HEK293T (cell line): ENCODE data around the gene CASP9.

Experiments used
- CTCF ChIA-PET: fragments of 350-600 bp; formaldehyde crosslinking; extraction: SDS; loops from one replicate; lab custom pipeline; 2021; ENCODE audit warnings: antibody characterized with exemption, inconsistent platforms; lab: Yijun Ruan, JAX
- POLR2A ChIA-PET: fragments of 350-600 bp; formaldehyde crosslinking; extraction: SDS; loops from one replicate; lab custom pipeline; 2020; ENCODE audit warnings: antibody characterized with exemption, inconsistent platforms; lab: Yijun Ruan, JAX
- DNase-seq: peaks from one replicate; pipeline ENCODE4 v3.0.0; 2012; ENCODE audit warnings: mixed read lengths; ENCODE audit errors: extremely low spot score
- ARNT ChIP-seq: fragments of 450-650 bp; IDR thresholded peaks from 2 replicates; pipeline ENCODE4 v1.6.1; 2017; ENCODE audit warnings: mild to moderate bottlenecking
- BHLHE40 ChIP-seq: fragments of 450-650 bp; IDR thresholded peaks from 2 replicates; pipeline ENCODE4 v1.6.1; 2016; ENCODE audit warnings: mild to moderate bottlenecking, moderate library complexity, borderline replicate concordance
- CTBP1 ChIP-seq: fragments of 450-650 bp; IDR thresholded peaks from 2 replicates; pipeline ENCODE4 v1.6.1; 2016; ENCODE audit warnings: borderline replicate concordance
- ELF4 ChIP-seq: fragments of 450-650 bp; IDR thresholded peaks from 2 replicates; pipeline ENCODE4 v1.6.1; 2017; ENCODE audit warnings: antibody characterized with exemption
- FOXA1 ChIP-seq: fragments of 450-650 bp; IDR thresholded peaks from 2 replicates; pipeline ENCODE4 v1.6.1; 2016; ENCODE audit warnings: mild to moderate bottlenecking
- FOXK2 ChIP-seq: fragments of 450-650 bp; IDR thresholded peaks from 2 replicates; pipeline ENCODE4 v1.6.1; 2016; ENCODE audit warnings: mild to moderate bottlenecking
- FOXM1 ChIP-seq: fragments of 450-650 bp; IDR thresholded peaks from 2 replicates; pipeline ENCODE4 v1.6.1; 2017; ENCODE audit warnings: mild to moderate bottlenecking, borderline replicate concordance
- HDGF ChIP-seq: fragments of 450-650 bp; IDR thresholded peaks from 2 replicates; pipeline ENCODE4 v1.6.1; 2017; ENCODE audit warnings: antibody characterized with exemption, borderline replicate concordance
- L3MBTL2 ChIP-seq: fragments of 450-650 bp; conservative IDR thresholded peaks from 2 replicates; pipeline ENCODE4 v1.6.1; 2016; ENCODE audit warnings: mild to moderate bottlenecking
- LEF1 ChIP-seq: fragments of 450-650 bp; IDR thresholded peaks from 2 replicates; pipeline ENCODE4 v1.6.1; 2017; ENCODE audit warnings: mild to moderate bottlenecking, borderline replicate concordance
- NFRKB ChIP-seq: fragments of 450-650 bp; IDR thresholded peaks from 2 replicates; pipeline ENCODE4 v1.6.1; 2016; ENCODE audit warnings: mild to moderate bottlenecking, moderate library complexity
- PKNOX1 ChIP-seq: fragments of 450-650 bp; IDR thresholded peaks from 2 replicates; pipeline ENCODE4 v1.6.1; 2016
- SP1 ChIP-seq: fragments of 450-650 bp; IDR thresholded peaks from 2 replicates; pipeline ENCODE4 v1.6.1; 2017
- SUZ12 ChIP-seq: fragments of 450-650 bp; IDR thresholded peaks from 2 replicates; pipeline ENCODE4 v1.6.1; 2016; ENCODE audit warnings: mild to moderate bottlenecking
- TARDBP ChIP-seq: fragments of 450-650 bp; IDR thresholded peaks from 2 replicates; pipeline ENCODE4 v1.6.1; 2016
- ZNF384 ChIP-seq: fragments of 450-650 bp; IDR thresholded peaks from 2 replicates; pipeline ENCODE4 v1.6.1; 2016

Gene CASP9

GRCh38 chr1:15524021-15524282, at the start of gene CASP9:
TSS of gene CASP9 (minus strand) at chr1:15524215. CDS start at chr1:15524200, 15 bp downstream.
- no peak for DNase-seq
- CTCF ChIA-PET = no interaction called here
- no peak for TF ChIP-seq FOXM1
- TF ChIP-seq L3MBTL2 = no peak
- no peak for TF ChIP-seq ELF4
- TF ChIP-seq ARNT = no peak
- TF ChIP-seq SUZ12 = no peak
- no peak for TF ChIP-seq SP1
- TF ChIP-seq BHLHE40 = no peak
- TF ChIP-seq LEF1 = no peak
- TF ChIP-seq FOXK2 = no peak
- TF ChIP-seq HDGF = no peak
- TF ChIP-seq ZNF384 = no peak
- TF ChIP-seq NFRKB = no peak
- TF ChIP-seq PKNOX1 = no peak
- TF ChIP-seq CTBP1 = no peak
- POLR2A ChIA-PET = no interaction called here

GRCh38 chr1:15573477-15573876, 49.5 kb upstream of the CASP9 start:
- no peak for DNase-seq
- ChIA-PET CTCF (no interaction called here), POLR2A (no interaction called here)
- no peak for TF ChIP-seq SUZ12
- TF ChIP-seq ARNT = no peak
- TF ChIP-seq BHLHE40 = no peak
- no peak for TF ChIP-seq FOXA1

DNA sequence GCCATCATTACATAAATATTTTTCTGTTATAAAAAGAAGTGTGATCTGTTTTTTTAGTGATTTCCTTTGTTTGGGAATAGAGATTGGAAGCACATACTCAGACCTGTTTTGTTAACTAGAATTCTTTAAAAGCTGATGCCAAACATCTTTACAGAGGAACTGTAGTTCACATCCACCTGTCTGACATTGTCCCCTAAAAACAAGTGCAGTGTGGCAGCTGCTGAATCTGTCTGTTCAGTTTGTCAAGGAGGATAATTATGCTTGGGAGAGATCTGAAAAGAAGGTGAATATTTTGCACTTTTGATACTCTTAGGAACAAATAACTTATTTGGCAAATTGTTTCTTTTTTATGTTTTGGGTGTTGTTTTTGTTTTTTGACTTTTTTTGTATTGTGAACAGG, 47.3 kb upstream of the CASP9 start:
- CTCF ChIA-PET = no interaction called here
- DNase-seq = no peak
- POLR2A ChIA-PET = no interaction called here

DNA sequence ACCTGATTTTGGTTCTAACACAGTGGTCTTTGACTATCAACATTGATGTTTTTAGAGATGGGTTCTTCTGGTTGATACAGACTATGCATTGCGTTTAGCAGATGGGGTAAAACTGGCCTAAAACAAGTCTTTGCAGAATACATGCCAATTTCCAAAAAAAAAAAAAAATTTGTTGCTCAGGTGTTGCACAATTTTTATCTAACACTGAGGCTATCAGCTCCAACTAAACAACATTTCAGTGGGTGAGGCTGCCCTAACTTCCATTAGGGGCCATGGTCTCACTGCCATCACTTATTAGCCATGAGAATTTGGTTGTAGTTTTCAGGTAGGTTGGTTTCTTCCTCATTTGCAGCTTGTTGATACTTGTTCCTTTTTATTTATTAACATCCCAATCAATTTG, 46.8 kb upstream of the CASP9 start:
- POLR2A ChIA-PET = no interaction called here
- TF ChIP-seq CTBP1 = no peak
- TF ChIP-seq ARNT = no peak
- TF ChIP-seq TARDBP = no peak
- TF ChIP-seq L3MBTL2 = no peak
- TF ChIP-seq SUZ12 = no peak
- TF ChIP-seq SP1 = no peak
- TF ChIP-seq ELF4 = no peak
- TF ChIP-seq NFRKB = no peak
- no peak for TF ChIP-seq ZNF384
- TF ChIP-seq BHLHE40 = no peak
- TF ChIP-seq FOXA1 = no peak
- no peak for TF ChIP-seq PKNOX1
- TF ChIP-seq LEF1 = no peak
- no peak for TF ChIP-seq FOXK2
- no peak for TF ChIP-seq FOXM1
- DNase-seq = no peak
- CTCF ChIA-PET = no interaction called here

More for the DNA sequence above, 47.3 kb upstream of the CASP9 start:
- no peak for TF ChIP-seq ELF4
- no peak for TF ChIP-seq FOXM1
- TF ChIP-seq FOXA1 = no peak
- TF ChIP-seq LEF1 = no peak
- TF ChIP-seq SUZ12 = no peak
- no peak for TF ChIP-seq BHLHE40
- no peak for TF ChIP-seq SP1
- no peak for TF ChIP-seq PKNOX1
- no peak for TF ChIP-seq TARDBP
- TF ChIP-seq HDGF = no peak
- TF ChIP-seq L3MBTL2 = no peak
- TF ChIP-seq NFRKB = no peak
- no peak for TF ChIP-seq ARNT
- TF ChIP-seq ZNF384 = no peak
- TF ChIP-seq FOXK2 = no peak
- no peak for TF ChIP-seq CTBP1

GRCh38 chr1:15568387-15569073, 44.5 kb upstream of the CASP9 start:
- no peak for TF ChIP-seq NFRKB
- no peak for TF ChIP-seq FOXM1
- TF ChIP-seq TARDBP = no peak
- TF ChIP-seq HDGF = no peak
- TF ChIP-seq L3MBTL2 = no peak
- no peak for TF ChIP-seq SP1
- TF ChIP-seq BHLHE40 = no peak
- TF ChIP-seq LEF1 = no peak
- CTCF ChIA-PET = no interaction called here
- no peak for DNase-seq
- POLR2A ChIA-PET = interaction anchor here (1.0 kb wide), 1 partner anchor 35 kb away, joined by 3 read pairs; no protein-coding TSS in a partner anchor

- POLR2A ChIA-PET = no interaction called here
- CTCF ChIA-PET = no interaction called here
- no peak for DNase-seq
- no peak for TF ChIP-seq SUZ12
- TF ChIP-seq L3MBTL2 = no peak
- no peak for TF ChIP-seq TARDBP
- TF ChIP-seq BHLHE40 = no peak
- no peak for TF ChIP-seq PKNOX1
- TF ChIP-seq ZNF384 = no peak
Measured at GRCh38 chr1:15559189-15559810, 35.3 kb upstream of the CASP9 start.
